ENCODE results near the gene NT5C1A. TPM values are rescaled to one million over a fixed set of nuclear protein-coding genes. Genes with fewer than 3 reads are reported as not detected.

NT5C1A gene
- total RNA-seq, 1 donor from 2014 or later, result not detected

DNA sequence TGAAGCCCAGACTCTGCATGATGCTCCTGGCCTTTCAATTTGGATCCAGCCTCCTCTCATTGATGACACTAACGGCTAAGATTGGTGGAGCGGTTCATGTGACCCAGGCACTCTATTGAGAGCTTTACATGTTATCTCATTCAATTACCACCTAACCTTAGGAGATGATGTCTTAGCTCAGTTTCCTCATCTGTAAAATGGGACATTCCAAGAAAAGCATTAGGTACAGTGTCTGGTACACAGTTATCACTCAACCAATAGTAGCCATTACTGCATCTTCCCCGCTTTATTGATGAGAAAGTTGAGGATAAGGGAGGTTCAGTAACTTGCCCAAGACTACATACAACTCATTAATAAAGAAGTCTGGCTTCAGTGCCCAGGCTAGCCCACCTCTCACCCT, 49.5 kb downstream of the NT5C1A start:
- no peak for DNase-seq (ENCODE audit: low read depth)
- Histone ChIP-seq H3K36me3 (ENCODE audit: control insufficient read depth, insufficient read depth, low read length) (no peaks in the 10 kb centered on the region), H3K27me3 (ENCODE audit: control insufficient read depth, insufficient read depth, low read length) (peaks cover 18% of the 10 kb centered on the region), H3K4me3 (ENCODE audit: low read depth, low read length) (no peak overlapping the region)
- TF ChIP-seq, protein P1, sequence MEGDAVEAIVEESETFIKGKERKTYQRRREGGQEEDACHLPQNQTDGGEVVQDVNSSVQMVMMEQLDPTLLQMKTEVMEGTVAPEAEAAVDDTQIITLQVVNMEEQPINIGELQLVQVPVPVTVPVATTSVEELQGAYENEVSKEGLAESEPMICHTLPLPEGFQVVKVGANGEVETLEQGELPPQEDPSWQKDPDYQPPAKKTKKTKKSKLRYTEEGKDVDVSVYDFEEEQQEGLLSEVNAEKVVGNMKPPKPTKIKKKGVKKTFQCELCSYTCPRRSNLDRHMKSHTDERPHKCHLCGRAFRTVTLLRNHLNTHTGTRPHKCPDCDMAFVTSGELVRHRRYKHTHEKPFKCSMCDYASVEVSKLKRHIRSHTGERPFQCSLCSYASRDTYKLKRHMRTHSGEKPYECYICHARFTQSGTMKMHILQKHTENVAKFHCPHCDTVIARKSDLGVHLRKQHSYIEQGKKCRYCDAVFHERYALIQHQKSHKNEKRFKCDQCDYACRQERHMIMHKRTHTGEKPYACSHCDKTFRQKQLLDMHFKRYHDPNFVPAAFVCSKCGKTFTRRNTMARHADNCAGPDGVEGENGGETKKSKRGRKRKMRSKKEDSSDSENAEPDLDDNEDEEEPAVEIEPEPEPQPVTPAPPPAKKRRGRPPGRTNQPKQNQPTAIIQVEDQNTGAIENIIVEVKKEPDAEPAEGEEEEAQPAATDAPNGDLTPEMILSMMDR (IDR thresholded peaks at IDR 0.05; ENCODE audit: insufficient read depth, low read length, poor library complexity, severe bottlenecking), result no peak

DNA sequence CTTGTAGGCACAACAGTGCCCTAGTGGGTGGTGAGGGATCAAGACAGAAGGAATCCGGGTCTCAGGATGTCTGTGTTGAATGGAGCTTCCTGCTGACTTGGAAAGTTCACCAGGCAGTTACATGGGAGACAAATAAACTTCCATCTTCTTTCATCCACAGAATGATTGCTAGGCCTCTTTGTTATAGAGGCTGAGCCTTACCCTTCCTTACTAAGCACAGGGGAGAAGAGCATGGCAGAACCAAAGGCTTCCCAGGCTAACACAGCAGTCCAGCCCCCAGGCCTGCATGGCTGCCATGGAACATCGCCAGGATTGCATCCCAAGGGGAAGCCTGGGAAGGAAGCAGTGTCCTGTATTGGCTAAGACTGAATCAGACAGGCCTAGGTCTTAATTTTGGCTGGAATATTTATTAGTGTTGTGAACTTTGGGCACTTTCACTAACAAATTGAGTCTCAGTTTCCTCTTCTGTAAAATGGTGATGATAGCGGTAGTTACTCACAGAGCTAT, 51.2 kb downstream of the NT5C1A start:
- TF ChIP-seq, protein P1 (IDR thresholded peaks at IDR 0.05; ENCODE audit: insufficient read depth, low read length, poor library complexity, severe bottlenecking), result no peak
- H3K4me3 ChIP-seq (ENCODE audit: low read depth, low read length), result no peak overlapping the region
- DNase-seq (ENCODE audit: low read depth), result no peak
- H3K27me3 ChIP-seq (ENCODE audit: control insufficient read depth, insufficient read depth, low read length), result peaks cover 11% of the 10 kb centered on the region
- no peaks in the 10 kb centered on the region for H3K36me3 ChIP-seq (ENCODE audit: control insufficient read depth, insufficient read depth, low read length)

DNA sequence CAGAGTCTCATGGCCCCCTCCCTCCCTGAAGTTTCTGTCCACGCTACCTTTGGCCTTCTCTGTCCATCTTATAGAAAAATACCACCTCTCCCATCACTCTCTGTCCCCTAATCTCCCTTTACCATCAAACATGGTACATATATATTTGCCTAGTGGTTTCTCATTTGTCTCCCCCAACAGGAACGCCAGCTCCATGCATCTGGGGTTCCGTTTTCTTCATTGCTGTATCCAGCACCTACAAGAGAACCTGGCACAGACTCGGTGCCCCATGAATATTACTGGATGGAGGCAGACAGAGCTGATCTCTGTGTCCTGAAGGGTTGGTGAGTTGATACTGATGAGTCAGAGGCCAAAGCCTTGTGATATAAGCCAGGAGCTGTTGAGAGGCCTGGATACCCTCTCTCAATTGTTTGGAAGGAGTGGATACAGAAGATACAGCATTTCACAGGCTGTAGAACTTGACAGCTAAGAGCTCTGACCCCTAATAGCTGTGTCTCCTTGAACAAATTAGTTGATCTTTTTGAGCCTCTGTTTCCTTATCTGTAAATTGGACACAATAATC, 54.3 kb downstream of the NT5C1A start:
- DNase-seq (ENCODE audit: low read depth), result no peak
- Histone ChIP-seq H3K4me3 (ENCODE audit: low read depth, low read length) (no peak overlapping the region), H3K36me3 (ENCODE audit: control insufficient read depth, insufficient read depth, low read length) (no peaks in the 10 kb centered on the region), H3K27me3 (ENCODE audit: control insufficient read depth, insufficient read depth, low read length) (no peaks in the 10 kb centered on the region)
- TF ChIP-seq, protein P1 (IDR thresholded peaks at IDR 0.05; ENCODE audit: insufficient read depth, low read length, poor library complexity, severe bottlenecking), result no peak

DNA sequence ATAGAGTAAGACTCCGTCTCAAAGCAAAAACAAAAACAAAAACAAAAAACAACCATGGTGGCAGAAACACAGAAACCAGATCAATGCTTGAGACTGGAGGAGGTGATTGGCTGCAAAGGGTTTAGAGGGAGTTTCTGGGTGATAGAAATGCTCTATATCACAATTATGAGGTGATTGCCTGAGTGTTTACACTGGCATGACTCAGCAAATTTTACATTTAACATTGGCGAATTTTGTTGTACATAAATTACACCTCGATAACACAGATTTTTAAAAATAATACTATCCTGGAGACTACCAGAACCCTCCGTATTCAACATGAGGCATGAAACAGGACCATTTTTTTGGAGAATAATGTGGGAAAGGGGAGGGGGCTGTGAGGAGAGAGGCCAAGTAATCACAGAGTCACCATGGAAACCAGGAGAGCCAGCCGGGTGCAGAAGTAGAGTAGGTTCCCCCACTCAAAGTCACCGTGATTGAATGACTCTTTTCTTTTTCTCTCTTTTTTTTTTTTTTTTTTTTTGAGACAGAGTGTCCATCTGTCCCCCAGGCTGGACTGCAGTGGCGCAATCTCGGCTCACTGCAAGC, 56.7 kb downstream of the NT5C1A start:
- no peak for DNase-seq (ENCODE audit: low read depth)
- H3K4me3 ChIP-seq (ENCODE audit: low read depth, low read length), result no peak overlapping the region
- no peaks in the 10 kb centered on the region for H3K27me3 ChIP-seq (ENCODE audit: control insufficient read depth, insufficient read depth, low read length)
- H3K36me3 ChIP-seq (ENCODE audit: control insufficient read depth, insufficient read depth, low read length), result no peaks in the 10 kb centered on the region
- TF ChIP-seq, protein P1 (IDR thresholded peaks at IDR 0.05; ENCODE audit: insufficient read depth, low read length, poor library complexity, severe bottlenecking), result no peak

DNA sequence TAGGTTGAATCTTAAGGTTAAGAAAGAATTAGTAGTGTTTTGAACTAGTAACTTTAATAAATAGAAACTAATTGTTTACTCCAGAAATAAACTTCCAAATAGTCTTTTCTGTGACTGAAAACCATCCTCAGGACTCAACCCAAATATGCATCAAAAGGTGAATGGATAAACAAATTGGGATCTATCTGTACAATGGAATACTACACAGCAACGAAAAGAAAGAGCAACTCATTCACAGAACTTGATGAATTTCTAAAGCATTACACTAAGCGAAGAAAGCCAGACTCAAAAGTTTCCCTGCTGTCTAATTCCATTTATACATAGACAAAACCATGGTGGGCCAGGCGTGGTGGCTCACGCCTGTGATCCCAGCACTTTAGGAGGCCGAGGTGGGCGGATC, 57.4 kb downstream of the NT5C1A start:
- no peak overlapping the region for H3K4me3 ChIP-seq (ENCODE audit: low read depth, low read length)
- no peaks in the 10 kb centered on the region for H3K27me3 ChIP-seq (ENCODE audit: control insufficient read depth, insufficient read depth, low read length)
- TF ChIP-seq, protein P1 (IDR thresholded peaks at IDR 0.05; ENCODE audit: insufficient read depth, low read length, poor library complexity, severe bottlenecking), result no peak
- H3K36me3 ChIP-seq (ENCODE audit: control insufficient read depth, insufficient read depth, low read length), result no peaks in the 10 kb centered on the region
- DNase-seq (ENCODE audit: low read depth), result no peak

DNA sequence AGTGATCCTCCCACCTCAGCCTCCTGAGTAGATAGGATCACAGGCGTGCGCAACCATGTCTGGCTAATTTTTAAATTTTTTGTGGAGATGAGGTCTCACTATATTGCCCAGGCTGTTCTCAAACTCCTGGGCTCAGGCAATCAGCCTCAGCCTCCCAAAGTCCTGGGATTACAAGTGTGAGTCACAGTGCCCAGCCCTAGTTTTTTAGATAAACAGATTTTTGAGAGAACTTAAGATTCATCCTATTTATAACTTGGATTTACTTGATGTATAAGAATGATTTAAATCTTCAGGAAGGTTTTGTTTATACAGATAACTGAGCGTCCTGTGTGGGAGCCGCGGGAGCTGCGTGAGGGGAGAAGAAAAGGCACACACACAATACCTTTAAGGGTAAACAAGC, 58.7 kb downstream of the NT5C1A start:
- no peaks in the 10 kb centered on the region for H3K27me3 ChIP-seq (ENCODE audit: control insufficient read depth, insufficient read depth, low read length)
- TF ChIP-seq, protein P1 (IDR thresholded peaks at IDR 0.05; ENCODE audit: insufficient read depth, low read length, poor library complexity, severe bottlenecking), result no peak
- no peaks in the 10 kb centered on the region for H3K36me3 ChIP-seq (ENCODE audit: control insufficient read depth, insufficient read depth, low read length)
- H3K4me3 ChIP-seq (ENCODE audit: low read depth, low read length), result no peak overlapping the region
- no peak for DNase-seq (ENCODE audit: low read depth)
